Measurements from ENCODE around the gene SLC16A7. TPM values are rescaled to one million over a fixed set of nuclear protein-coding genes. Genes with fewer than 3 reads are reported as not detected.

Gene SLC16A7
- total and polyA plus RNA-seq, 2 of the 8 experiments (the other 6 are each of a cell fraction or from before 2014, with no cell fraction given), result 0.74 to 4.3 TPM

GRCh38 chr12:59787610-59788009 is 191.8 kb downstream of the SLC16A7 start (continued):
- TF ChIP-seq CHD7 (IDR thresholded peaks at IDR 0.05; ENCODE audit: insufficient replicate concordance, low read length) (no peak), TEAD4 (IDR thresholded peaks at IDR 0.05; ENCODE audit: low read depth, low read length) (no peak), ATF3 (IDR thresholded peaks at IDR 0.05; ENCODE audit: insufficient read depth, low read depth, low read length) (no peak), RNF2 (IDR thresholded peaks at IDR 0.05; ENCODE audit: borderline replicate concordance, low read depth, low read length, missing control alignments, poor library complexity, severe bottlenecking) (no peak), RXRA (IDR thresholded peaks at IDR 0.05; ENCODE audit: insufficient read depth, low read depth, low read length) (no peak), POU5F1 (IDR thresholded peaks at IDR 0.05; ENCODE audit: low read depth, low read length) (no peak), SP1 (IDR thresholded peaks at IDR 0.05; ENCODE audit: low read depth, low read length) (no peak)

Measured in H1 (cell line).